ENCODE measurements around the gene EEFSEC. TPM values are rescaled to one million over a fixed set of nuclear protein-coding genes. Genes with fewer than 3 reads are reported as not detected.

EEFSEC gene
- total and polyA plus RNA-seq, 2 of the 4 experiments (the other 2 are of a cell fraction) = 4.5 to 9.3 TPM

- Histone ChIP-seq H3K9ac (ENCODE audit: low read depth, low read length) (no peak overlapping the region), H3K4ac (ENCODE audit: low read depth, low read length) (no peak overlapping the region), H3K18ac (ENCODE audit: low read depth, low read length) (no peak overlapping the region), H3K79me1 (ENCODE audit: low read depth in 1 of 2, low read length in 2 of 2) (no peaks in the 10 kb centered on the region), H3K9me1 (ENCODE audit: insufficient read depth, low read length) (0 out of 2 replicates have a peak, but pooled peaks cover 4% of the 10 kb centered on the region), H2AK5ac (ENCODE audit: low read depth, low read length) (no peak overlapping the region), H4K91ac (ENCODE audit: insufficient read depth, low read depth, low read length) (no peak overlapping the region), H3K4me1 (ENCODE audit: control insufficient read depth, insufficient read depth, low read length) (no peaks in the 10 kb centered on the region), H4K8ac (ENCODE audit: low read depth in 2 of 2, low read length in 2 of 2) (no peak overlapping the region), H3K4me3 (ENCODE audit: insufficient read depth, low read depth, low read length) (no peak overlapping the region), H4K20me1 (ENCODE audit: insufficient read depth, low read length) (no peaks in the 10 kb centered on the region), H2BK15ac (ENCODE audit: low read depth, low read length) (no peak overlapping the region), H3K23ac (ENCODE audit: low read depth, low read length) (no peak overlapping the region), H3K9me3 (ENCODE audit: control insufficient read depth, insufficient read depth, low read length) (no peaks in the 10 kb centered on the region), H2BK120ac (ENCODE audit: low read depth, low read length) (no peak overlapping the region), H3K14ac (replicated peaks; ENCODE audit: low read depth, low read length) (no peak overlapping the region), H3K27me3 (ENCODE audit: control insufficient read depth, insufficient read depth, low read length) (peaks cover 42% of the 10 kb centered on the region), H2BK5ac (ENCODE audit: low read depth, low read length, poor library complexity, severe bottlenecking) (no peak overlapping the region), H4K5ac (ENCODE audit: low read depth, low read length) (no peak overlapping the region), H2BK20ac (ENCODE audit: low read depth, low read length) (no peak overlapping the region), H2AFZ (replicated peaks; ENCODE audit: low read length, poor library complexity) (peak overlapping the region; percentile 63), H3K4me2 (ENCODE audit: low read depth, low read length) (no peak overlapping the region), H3K36me3 (ENCODE audit: control insufficient read depth, insufficient read depth, low read length) (no peaks in the 10 kb centered on the region), H2AK9ac (replicated peaks; ENCODE audit: low read depth, low read length, poor library complexity) (no peak overlapping the region), H3K27ac (ENCODE audit: insufficient read depth, low read length) (no peak overlapping the region), H3K56ac (ENCODE audit: extremely low read depth, insufficient read depth, low read length) (no peak overlapping the region)
- dilution Hi-C loops (cut with HindIII; ENCODE audit: low sequenced_read_pairs, unreplicated experiment) (no loop called here), intact Hi-C loops (cut with micrococcal nuclease) (no loop called here), in situ Hi-C loops (cut with MboI; ENCODE audit: low sequenced_read_pairs) (no loop called here)
- ATAC-seq (ENCODE audit: low read depth) = no peak
- WGBS, 2 experiments (ENCODE audit: extremely low coverage in 2 of 2, insufficient read length in 1 of 2) = no CpG with 5 or more reads among the region's 1 CpG
- DNase-seq = no peak
- BruUV-seq (replicated peaks) = no TSS peak
- ChIA-PET CTCF (no interaction called here), POLR2A (ENCODE audit: unreplicated experiment) (no interaction called here)
- TF ChIP-seq MAZ (IDR thresholded peaks at IDR 0.05; ENCODE audit: borderline replicate concordance, low read depth, low read length) (no peak), RCOR1 (IDR thresholded peaks at IDR 0.05; ENCODE audit: insufficient replicate concordance, low read length) (no peak), CEBPB (IDR thresholded peaks at IDR 0.05; ENCODE audit: low read depth, low read length) (no peak), ELK1 (IDR thresholded peaks at IDR 0.05; ENCODE audit: borderline replicate concordance, low read depth, low read length) (no peak), FOS (IDR thresholded peaks at IDR 0.05; ENCODE audit: low read depth, low read length) (no peak), USF2 (IDR thresholded peaks at IDR 0.05; ENCODE audit: low read depth, low read length) (no peak), CHD1 (IDR thresholded peaks at IDR 0.05; ENCODE audit: low read depth, low read length) (no peak), RFX5 (IDR thresholded peaks at IDR 0.05; ENCODE audit: low read depth, low read length) (no peak), RAD21 (IDR thresholded peaks at IDR 0.05; ENCODE audit: low read length) (no peak), BHLHE40 (IDR thresholded peaks at IDR 0.05; ENCODE audit: low read depth, low read length) (no peak), SMC3 (IDR thresholded peaks at IDR 0.05; ENCODE audit: low read depth, low read length) (no peak), POLR2A (IDR thresholded peaks at IDR 0.05; ENCODE audit: low read depth, low read length) (no peak)
Observed at GRCh38 chr3:128446821-128447220, 293.5 kb downstream of the EEFSEC start.
